ENCODE results near the gene CYP46A1.
"Not testable (repeated sequence)": the region's sequence is repeated elsewhere in the genome, so short reads cannot be mapped to it uniquely, and the experiment has no call there.

CYP46A1 gene

DNA sequence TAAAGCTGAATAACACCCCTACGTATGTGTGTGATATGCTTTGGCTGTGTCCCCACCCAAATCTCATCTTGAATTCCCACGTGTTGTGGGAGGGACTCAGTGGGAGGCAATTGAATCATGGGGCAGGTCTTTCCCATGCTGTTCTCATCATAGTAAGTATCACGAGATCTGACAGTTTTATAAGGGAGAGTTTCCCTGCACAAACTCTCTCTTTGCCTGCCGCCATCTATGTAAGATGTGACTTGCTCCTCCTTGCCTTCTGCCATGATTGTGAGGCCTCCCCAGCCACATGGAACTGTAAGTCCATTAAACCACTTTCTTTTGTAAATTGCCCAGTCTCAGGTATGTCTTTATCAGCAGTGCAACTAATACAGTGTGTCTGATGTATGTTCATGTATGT lies 78.8 kb downstream of the CYP46A1 start:
- H3K4me1 Mint-ChIP-seq (ENCODE audit: low read depth); H3K4me3 Mint-ChIP-seq; H3K27me3 Mint-ChIP-seq; H3K36me3 Mint-ChIP-seq (ENCODE audit: low read depth); H3K9me3 Mint-ChIP-seq; H3K27ac Mint-ChIP-seq: not testable (repeated sequence)

DNA sequence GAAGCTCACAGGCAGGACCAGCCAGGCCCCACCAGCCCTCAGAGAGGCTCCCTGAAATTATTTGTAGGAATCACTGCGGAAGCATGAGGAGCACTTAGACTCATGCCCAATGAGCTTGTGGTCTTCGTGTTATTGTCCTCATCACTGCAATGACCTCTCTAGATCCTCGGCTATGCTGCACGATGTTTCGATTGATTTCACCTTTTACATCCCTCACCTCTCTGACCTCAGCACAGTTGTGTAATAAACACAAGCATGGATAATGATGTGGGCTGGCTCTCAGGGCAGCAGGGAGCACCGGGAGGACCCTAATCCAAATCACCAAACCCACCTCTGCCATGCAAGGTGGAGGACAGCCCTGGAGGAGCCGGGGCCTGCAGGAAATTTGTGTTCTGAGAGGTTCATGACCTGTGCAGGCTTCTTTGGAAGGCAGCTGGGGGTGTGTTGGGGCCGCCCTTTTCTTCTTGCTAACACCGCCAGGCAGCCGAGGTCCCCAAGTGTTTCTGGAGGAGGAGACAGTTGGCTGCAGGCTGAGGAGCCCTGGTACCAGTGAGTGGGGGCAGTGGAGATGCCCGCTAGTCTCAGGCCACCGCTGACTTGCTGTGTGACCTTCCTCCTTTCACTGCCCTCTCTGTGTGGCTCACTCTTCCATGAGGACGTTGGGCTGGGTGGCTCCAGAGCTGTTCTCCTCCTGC lies 79.6 kb downstream of the CYP46A1 start:
- Mint-ChIP-seq H3K9me3 (no peaks in the 10 kb centered on the region), H3K27me3 (peaks cover 11% of the 10 kb centered on the region), H3K4me3 (no peak overlapping the region), H3K4me1 (ENCODE audit: low read depth) (no peaks in the 10 kb centered on the region), H3K27ac (no peak overlapping the region), H3K36me3 (ENCODE audit: low read depth) (no peaks in the 10 kb centered on the region)

DNA sequence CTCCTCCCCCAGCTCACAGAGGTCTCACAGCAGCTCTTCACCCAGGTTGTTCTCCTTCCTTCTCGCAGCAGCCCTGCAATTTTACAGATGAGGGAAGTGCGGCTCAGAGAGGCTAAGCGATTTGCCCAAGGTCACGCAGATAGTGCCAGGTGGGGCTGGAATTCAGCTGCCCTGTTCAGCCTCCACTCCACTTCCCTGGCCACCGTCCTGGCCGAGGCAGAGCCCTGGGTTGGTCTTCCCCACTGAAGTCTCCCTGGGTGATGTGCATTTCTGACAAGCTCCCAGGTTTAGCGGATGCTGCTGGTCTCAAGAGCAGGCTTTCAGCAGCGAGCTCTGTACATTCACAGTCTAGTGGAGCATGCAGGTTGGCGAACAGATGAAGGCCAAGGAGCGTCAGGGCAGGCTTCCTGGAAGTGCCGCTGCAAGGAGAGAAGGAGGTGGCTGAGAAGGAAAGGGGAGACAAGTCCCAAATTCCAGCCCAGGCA lies 80.2 kb downstream of the CYP46A1 start:
- Mint-ChIP-seq H3K4me1 (ENCODE audit: low read depth) (no peaks in the 10 kb centered on the region), H3K4me3 (no peak overlapping the region), H3K9me3 (no peaks in the 10 kb centered on the region), H3K36me3 (ENCODE audit: low read depth) (no peaks in the 10 kb centered on the region), H3K27ac (no peak overlapping the region), H3K27me3 (peaks cover 10% of the 10 kb centered on the region)

DNA sequence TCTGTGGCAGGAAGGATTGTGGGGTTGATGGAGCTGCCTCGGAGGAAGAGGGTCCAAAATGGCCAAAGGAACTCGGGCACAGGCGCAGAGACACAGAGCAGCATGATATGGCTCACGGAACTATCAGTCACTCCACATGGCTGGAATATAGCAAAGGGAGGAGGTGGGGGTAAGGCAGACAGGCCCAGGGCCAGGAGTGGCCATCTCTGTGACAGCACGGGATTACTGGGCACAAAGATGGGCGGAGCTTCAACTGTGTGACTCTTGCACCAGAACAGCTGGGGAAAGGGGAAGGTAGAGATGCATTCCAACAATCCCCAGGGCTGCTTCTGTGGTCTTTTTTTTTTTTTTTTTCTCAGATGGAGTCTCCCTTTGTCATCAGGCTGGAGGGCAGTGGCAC lies 84.3 kb downstream of the CYP46A1 start:
- peaks cover 4% of the 10 kb centered on the region for H3K4me1 Mint-ChIP-seq (ENCODE audit: low read depth)
- H3K27me3 Mint-ChIP-seq = peaks cover 16% of the 10 kb centered on the region
- H3K27ac Mint-ChIP-seq = no peak overlapping the region
- no peaks in the 10 kb centered on the region for H3K9me3 Mint-ChIP-seq
- no peaks in the 10 kb centered on the region for H3K36me3 Mint-ChIP-seq (ENCODE audit: low read depth)
- H3K4me3 Mint-ChIP-seq = no peak overlapping the region

DNA sequence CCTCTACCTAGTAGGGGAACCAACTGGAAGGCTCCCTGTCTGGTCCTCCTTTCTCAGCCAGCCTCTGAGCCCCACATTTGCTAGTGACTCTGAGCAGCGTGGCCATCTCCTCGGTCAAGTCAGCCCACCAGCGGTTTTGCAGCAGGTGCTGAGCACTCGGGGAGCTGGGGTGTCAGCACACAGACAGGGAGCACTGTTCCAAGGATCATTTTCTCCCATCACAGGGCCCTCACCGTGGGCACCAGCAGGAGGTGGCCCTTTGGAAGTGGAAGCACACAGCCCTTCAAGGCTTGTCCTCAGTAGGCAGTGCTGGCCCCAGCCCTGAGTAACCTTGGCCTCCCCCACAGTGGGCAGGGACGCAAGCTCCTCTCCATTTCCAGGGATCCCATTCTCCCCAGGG lies 85.0 kb downstream of the CYP46A1 start:
- H3K4me3 Mint-ChIP-seq = no peak overlapping the region
- H3K27me3 Mint-ChIP-seq = peaks cover 16% of the 10 kb centered on the region
- H3K36me3 Mint-ChIP-seq (ENCODE audit: low read depth) = no peaks in the 10 kb centered on the region
- no peak overlapping the region for H3K27ac Mint-ChIP-seq
- H3K9me3 Mint-ChIP-seq = no peaks in the 10 kb centered on the region
- peaks cover 4% of the 10 kb centered on the region for H3K4me1 Mint-ChIP-seq (ENCODE audit: low read depth)

DNA sequence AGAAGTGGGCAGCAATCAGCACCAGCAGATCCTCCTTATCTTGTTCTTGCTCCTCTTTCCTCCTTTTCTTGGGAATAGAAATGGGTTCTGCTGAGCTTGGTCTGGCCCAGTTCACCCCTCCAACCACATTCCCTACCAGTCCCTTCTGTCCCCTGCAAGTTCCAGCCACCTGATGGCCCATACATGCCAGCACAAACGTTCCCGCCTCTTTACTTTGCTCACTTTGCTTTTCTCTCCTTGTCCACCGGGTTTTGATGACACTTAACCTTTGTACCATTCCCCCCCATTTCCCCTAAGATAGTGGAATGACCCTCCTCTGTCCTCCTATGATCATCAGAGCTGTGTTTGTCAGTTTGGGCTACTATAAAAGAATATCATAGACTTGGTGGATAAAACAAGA lies 85.7 kb downstream of the CYP46A1 start:
- H3K4me1 Mint-ChIP-seq (ENCODE audit: low read depth) = peaks cover 11% of the 10 kb centered on the region
- no peak overlapping the region for H3K27ac Mint-ChIP-seq
- H3K27me3 Mint-ChIP-seq = peaks cover 16% of the 10 kb centered on the region
- no peaks in the 10 kb centered on the region for H3K36me3 Mint-ChIP-seq (ENCODE audit: low read depth)
- no peaks in the 10 kb centered on the region for H3K9me3 Mint-ChIP-seq
- no peak overlapping the region for H3K4me3 Mint-ChIP-seq

DNA sequence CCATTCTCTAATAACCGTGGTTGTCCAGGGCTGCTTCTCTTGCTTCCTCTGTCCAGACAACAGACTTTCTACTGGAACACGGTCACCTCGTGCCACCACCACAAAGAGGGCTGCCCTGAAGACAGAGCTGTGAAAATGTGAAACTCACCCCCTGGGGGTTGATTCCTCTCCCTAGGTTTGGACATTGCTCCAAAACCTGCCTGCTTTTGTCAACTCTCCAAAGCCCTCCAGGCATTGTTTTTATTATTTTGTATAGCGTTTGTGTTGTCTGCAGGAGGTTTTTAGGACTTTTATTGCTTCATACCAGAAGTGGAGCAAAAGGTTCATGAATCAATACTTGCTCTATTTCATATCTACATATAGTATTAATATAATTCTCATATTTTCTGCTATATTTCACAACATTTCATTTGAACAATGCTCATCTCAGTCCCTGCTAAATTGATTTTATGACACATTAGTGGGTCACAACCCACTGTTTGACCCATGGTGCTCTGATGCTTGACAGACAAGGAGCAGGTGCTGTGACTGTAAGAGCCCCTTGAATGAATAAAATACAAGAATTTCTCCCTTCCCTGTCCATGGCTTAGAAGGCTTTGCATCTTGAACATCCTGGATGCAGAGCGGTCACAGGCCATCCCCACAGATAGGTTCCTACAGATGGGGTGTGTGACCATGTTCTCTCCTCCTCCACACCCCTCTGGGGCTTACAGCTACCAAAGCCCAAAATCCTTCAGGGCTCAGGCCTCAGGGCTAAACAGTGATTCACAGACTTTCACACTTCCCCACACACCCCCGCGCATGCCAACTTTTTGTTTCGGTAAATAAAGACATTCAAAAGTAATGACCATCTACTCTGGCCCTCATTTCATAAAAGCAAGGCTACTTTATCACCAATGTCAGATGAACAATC lies 88.5 kb downstream of the CYP46A1 start:
- Mint-ChIP-seq H3K9me3 (no peaks in the 10 kb centered on the region), H3K27ac (no peak overlapping the region), H3K27me3 (peaks cover 32% of the 10 kb centered on the region), H3K4me3 (no peak overlapping the region), H3K36me3 (ENCODE audit: low read depth) (no peaks in the 10 kb centered on the region), H3K4me1 (ENCODE audit: low read depth) (peaks cover 22% of the 10 kb centered on the region)

DNA sequence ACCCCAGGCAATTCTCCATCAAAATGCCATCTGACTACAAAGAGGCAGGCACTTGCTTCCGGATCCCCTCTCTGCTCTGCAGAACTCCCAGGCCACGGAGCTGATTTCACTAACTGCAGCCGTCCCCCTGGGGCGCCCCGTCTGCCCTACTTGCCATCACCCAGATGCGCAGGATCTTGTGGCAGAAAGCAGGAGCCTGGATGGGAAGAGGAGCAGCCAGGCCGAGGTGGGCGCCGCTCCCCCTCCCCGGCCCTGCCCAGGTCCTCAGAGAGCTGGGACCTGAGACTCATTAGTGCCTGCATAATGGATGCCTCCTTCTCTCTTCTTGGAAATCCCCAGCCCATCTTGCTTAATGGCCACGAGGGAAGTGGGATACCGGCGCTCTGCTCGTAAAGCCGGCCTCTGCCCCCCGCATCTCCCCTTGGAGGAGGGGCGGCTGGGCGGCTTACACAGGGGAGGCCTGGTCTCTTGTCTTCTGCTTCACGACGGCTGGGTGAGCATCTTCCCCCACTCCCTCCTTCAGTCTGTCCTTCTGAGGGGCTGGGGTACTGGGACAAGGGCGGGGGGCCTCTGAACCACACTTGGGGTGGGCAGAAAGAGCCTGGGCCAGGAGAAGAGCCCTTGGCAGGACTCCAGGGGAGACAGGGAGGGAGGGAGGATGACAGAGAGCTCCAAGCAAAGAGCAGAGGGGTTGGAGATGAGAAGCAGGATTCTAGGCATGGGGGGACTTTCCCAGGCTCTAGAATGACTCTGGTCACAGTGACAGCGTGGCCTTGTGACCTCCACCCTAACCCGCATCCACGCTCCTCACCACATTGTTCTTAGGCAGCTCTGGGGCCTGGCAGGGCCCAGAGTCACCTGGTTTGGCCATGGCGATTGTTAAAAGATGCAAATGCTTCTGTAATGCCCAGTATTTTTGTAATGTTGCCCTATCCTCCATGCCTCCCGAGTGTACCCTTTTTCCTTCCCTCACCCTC lies 89.7 kb downstream of the CYP46A1 start:
- H3K4me3 Mint-ChIP-seq = no peak overlapping the region

DNA sequence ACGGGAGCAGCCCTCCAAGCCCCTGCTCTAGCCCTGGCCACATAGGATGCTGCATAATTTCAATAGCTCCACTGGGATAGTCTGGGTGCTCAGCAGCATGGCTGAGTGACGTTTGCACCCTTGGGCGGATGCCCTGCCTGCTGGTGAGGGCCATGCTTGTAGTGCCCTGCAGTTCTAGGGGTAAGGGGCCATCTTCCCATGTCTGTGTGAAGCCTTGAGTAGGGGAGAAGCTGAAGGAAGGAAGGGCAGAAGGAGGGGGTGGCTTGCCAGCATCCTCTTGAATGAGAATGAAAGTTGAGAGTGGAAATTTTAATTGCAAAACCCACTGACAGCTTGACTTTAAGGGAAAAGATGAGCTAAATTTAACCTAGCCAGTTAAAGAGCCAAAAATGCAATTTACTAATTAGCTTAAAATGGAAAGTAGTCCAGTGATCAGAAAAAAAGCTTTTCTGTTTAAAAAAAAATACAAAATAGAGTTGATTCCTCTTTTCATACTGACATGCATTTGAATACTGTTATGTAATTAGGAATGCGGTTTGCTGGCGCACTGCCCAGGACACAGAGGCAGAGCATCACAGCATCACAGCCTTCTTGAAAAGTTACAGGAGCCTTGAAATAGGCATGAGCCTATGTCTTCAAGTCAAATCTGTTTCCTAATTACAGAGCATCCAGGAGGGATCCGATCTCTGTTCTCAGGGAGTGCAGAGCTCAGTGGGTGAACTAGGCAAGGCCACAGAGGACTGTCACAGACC lies 90.6 kb downstream of the CYP46A1 start:
- Mint-ChIP-seq H3K4me3 (peak overlapping the region; percentile 8), H3K27me3 (peaks cover 46% of the 10 kb centered on the region), H3K36me3 (ENCODE audit: low read depth) (peaks cover 6% of the 10 kb centered on the region), H3K4me1 (ENCODE audit: low read depth) (peaks cover 22% of the 10 kb centered on the region), H3K27ac (no peak overlapping the region), H3K9me3 (peaks cover 10% of the 10 kb centered on the region)

More for the DNA sequence above, 89.7 kb downstream of the CYP46A1 start:
- Mint-ChIP-seq H3K4me1 (ENCODE audit: low read depth) (peaks cover 22% of the 10 kb centered on the region), H3K27ac (no peak overlapping the region), H3K9me3 (peaks cover 5% of the 10 kb centered on the region), H3K36me3 (ENCODE audit: low read depth) (no peaks in the 10 kb centered on the region), H3K27me3 (peaks cover 38% of the 10 kb centered on the region)

DNA sequence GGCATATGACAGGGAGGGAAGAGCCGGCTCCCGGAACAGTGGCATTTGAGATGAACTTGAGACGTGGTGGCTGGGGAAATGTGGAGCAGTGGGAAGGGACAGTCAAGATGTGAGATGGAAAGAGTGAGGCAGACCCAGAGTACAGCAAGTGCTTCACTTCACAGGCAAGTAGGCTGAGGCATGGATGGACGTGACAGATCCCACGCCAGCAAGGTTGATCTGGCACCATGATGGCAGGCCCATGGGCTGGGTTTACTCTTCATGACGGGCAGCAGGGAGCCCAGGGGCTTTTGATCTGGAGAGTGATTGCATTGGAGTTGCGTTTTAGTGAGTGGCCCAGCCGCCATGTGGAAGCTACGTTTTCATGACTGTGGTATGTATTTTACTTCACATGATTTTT lies 91.3 kb downstream of the CYP46A1 start:
- Mint-ChIP-seq H3K9me3 (peaks cover 12% of the 10 kb centered on the region), H3K27me3 (peaks cover 41% of the 10 kb centered on the region), H3K4me1 (ENCODE audit: low read depth) (peaks cover 22% of the 10 kb centered on the region), H3K27ac (no peak overlapping the region), H3K36me3 (ENCODE audit: low read depth) (peaks cover 6% of the 10 kb centered on the region), H3K4me3 (no peak overlapping the region)
